Loucy (cell line): ENCODE results near the gene CD58.
"Not testable (repeated sequence)": the region's sequence is repeated elsewhere in the genome, so short reads cannot be mapped to it uniquely, and the experiment has no call there.

ENCODE experiments used
- H2AFZ ChIP-seq: fragments of 200-600 bp; sonication (generic); 2 replicates; pipeline ENCODE4 v1.6.0; 2016; ENCODE audit warnings: antibody characterized with exemption, mild to moderate bottlenecking, low read length, moderate library complexity
- H3F3A ChIP-seq: fragments of 200-600 bp; 2 replicates; pipeline ENCODE4 v1.6.0; 2016; ENCODE audit warnings: antibody characterized with exemption, low read depth, mild to moderate bottlenecking
- H3K27me3 ChIP-seq: fragments of 200-600 bp; sonication (generic); 2 replicates; pipeline ENCODE4 v1.6.1; 2014; ENCODE audit warnings: low read length, mild to moderate bottlenecking; ENCODE audit not compliant: insufficient read depth, poor library complexity, severe bottlenecking
- H3K36me3 ChIP-seq: fragments of 200-600 bp; sonication (generic); 2 replicates; pipeline ENCODE4 v1.6.1; 2016; ENCODE audit warnings: low read length; ENCODE audit not compliant: insufficient read depth
- H3K4me1 ChIP-seq: fragments of 200-600 bp; sonication (generic); 2 replicates; pipeline ENCODE4 v1.5.1; 2014; ENCODE audit warnings: low read length, mild to moderate bottlenecking; ENCODE audit not compliant: insufficient read depth, poor library complexity, severe bottlenecking
- H3K4me2 ChIP-seq: fragments of 200-600 bp; sonication (generic); 2 replicates; pipeline ENCODE4 v1.6.0; 2014; ENCODE audit warnings: antibody characterized with exemption, low read length, low read depth, mild to moderate bottlenecking; ENCODE audit not compliant: poor library complexity, severe bottlenecking
- H3K4me3 ChIP-seq: fragments of 200-600 bp; sonication (generic); 2 replicates; pipeline ENCODE4 v1.5.1; 2014; ENCODE audit warnings: low read length, mild to moderate bottlenecking, mixed read lengths; ENCODE audit not compliant: poor library complexity, severe bottlenecking
- H3K79me2 ChIP-seq: fragments of 200-600 bp; sonication (generic); 2 replicates; pipeline ENCODE4 v1.6.1; 2014; ENCODE audit warnings: low read length; ENCODE audit not compliant: insufficient read depth
- H3K9ac ChIP-seq: fragments of 200-600 bp; sonication (generic); 2 replicates; pipeline ENCODE4 v1.6.0; 2014; ENCODE audit warnings: mild to moderate bottlenecking, low read depth, low read length, moderate library complexity; ENCODE audit not compliant: poor library complexity, severe bottlenecking
- H3K9me2 ChIP-seq: fragments of 200-600 bp; sonication (generic); replicated peaks from 2 replicates; pipeline ENCODE4 v1.6.1; 2016; ENCODE audit warnings: low read depth, low read length, mixed read lengths
- H3K9me3 ChIP-seq: fragments of 200-600 bp; sonication (generic); 2 replicates; pipeline ENCODE4 v1.6.1; 2014; ENCODE audit warnings: mild to moderate bottlenecking, antibody characterized with exemption, low read length, low read depth; ENCODE audit not compliant: insufficient read depth
- H4K20me1 ChIP-seq: fragments of 200-600 bp; sonication (generic); 2 replicates; pipeline ENCODE4 v1.6.0; 2014; ENCODE audit warnings: antibody characterized with exemption, low read length, mild to moderate bottlenecking; ENCODE audit not compliant: insufficient read depth, poor library complexity, severe bottlenecking
- EZH2phosphoT487 ChIP-seq: fragments of 200-600 bp; IDR thresholded peaks from 2 replicates; pipeline ENCODE4 v1.6.1; 2018; ENCODE audit warnings: antibody characterized with exemption, mild to moderate bottlenecking, moderate library complexity, borderline replicate concordance
- TF ChIP-seq, protein P1 (sequence below): fragments of 200-600 bp; sonication (generic); conservative IDR thresholded peaks from 2 replicates; pipeline ENCODE4 v1.5.1; 2014; ENCODE audit warnings: mild to moderate bottlenecking, antibody characterized with exemption, low read length

CD58 gene

DNA sequence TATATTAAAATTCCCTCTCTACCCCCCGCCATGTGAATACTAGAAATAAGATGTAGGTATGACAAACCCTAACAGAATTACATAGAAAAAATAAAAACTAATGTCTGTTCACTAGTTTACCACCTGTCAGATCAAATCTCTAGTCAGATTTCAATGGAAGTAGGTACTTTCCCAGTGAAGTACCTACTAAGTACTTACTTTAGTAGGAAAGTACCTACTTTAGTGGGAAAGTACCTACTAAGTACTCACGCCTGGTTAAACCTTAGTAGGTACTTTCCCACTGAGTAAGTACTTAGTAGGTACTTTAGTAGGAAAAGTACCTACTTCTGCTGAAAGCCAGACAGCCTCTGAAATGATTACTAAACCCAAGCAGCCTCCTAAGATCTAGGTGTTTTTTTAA lies 38.0 kb upstream of the CD58 start:
- H3K9me3 ChIP-seq, H3K4me1 ChIP-seq, H3F3A ChIP-seq, H3K36me3 ChIP-seq, H3K79me2 ChIP-seq, H3K9me2 ChIP-seq, H2AFZ ChIP-seq, H4K20me1 ChIP-seq, H3K4me2 ChIP-seq, H3K27me3 ChIP-seq, H3K4me3 ChIP-seq, H3K9ac ChIP-seq: not testable (repeated sequence)

DNA sequence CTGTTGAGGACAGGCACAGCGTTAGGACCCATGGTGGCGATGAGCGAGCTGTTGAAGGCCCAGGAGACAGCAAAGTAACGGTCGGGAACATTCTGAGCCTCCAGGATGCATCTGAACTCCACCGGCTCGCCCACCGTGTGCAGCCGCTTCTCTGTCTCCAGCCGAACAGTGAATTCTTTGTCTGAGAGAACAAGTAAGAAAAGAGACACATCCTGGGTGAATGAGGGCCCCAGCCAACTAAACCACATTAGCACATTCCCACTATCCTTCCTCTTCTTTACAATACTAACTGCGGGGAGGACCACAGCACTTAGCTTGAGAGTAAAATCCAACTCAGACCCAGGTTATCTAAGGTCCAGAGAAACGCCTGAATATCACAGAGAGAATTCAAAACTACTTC lies 37.3 kb upstream of the CD58 start:
- H3K9me3 ChIP-seq, H2AFZ ChIP-seq, H3K9me2 ChIP-seq, H3F3A ChIP-seq, H3K4me2 ChIP-seq, H3K36me3 ChIP-seq, H4K20me1 ChIP-seq, H3K4me3 ChIP-seq, H3K79me2 ChIP-seq, H3K4me1 ChIP-seq, H3K27me3 ChIP-seq, H3K9ac ChIP-seq: not testable (repeated sequence)

DNA sequence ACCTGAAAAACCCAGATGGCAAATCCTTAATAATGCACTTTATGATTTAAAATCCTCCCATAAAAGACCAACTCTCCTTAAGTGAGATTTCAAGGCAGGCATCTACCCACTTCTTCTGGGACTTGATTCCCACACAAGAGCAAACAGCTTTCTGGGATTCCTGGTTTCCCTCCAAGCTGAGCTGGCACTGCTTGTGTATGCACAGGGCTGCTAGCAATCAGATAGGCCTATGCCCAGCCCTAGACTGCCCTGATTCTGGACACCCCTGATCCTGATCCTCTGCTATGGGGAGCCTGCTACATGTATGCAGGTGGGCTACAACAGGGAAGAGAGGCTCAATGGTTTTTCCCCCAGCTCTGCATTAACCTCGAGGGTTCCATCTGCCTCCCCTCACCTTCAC lies 36.6 kb upstream of the CD58 start:
- not testable (repeated sequence) for H3K9ac ChIP-seq, H3K79me2 ChIP-seq, H3K9me2 ChIP-seq, H3K27me3 ChIP-seq, H3K4me3 ChIP-seq, H3K36me3 ChIP-seq, H3K4me2 ChIP-seq, H3K9me3 ChIP-seq, H2AFZ ChIP-seq, H3K4me1 ChIP-seq, H4K20me1 ChIP-seq, H3F3A ChIP-seq

DNA sequence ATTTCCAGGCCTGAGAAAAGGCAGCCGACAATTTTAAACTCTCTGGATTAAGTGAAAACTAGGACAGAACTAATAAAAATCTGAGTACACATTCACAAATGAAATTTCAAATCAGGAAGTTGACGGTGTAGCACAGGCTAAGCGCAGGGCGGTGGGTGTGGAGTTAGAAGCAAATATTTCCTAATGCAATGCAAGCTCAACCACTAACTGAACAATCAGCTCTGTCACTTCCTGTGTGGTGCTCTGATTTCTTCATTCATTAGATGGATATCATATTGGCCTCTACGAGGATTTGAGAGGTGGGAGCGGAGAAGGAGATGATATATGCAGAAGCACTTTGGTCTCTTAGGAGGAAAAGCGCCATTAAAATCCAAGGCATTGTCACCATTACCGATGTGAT lies 35.2 kb upstream of the CD58 start:
- H3K4me2 ChIP-seq, H3K9me2 ChIP-seq, H3K27me3 ChIP-seq, H3K36me3 ChIP-seq, H2AFZ ChIP-seq, H3K4me3 ChIP-seq, H3K79me2 ChIP-seq, H4K20me1 ChIP-seq, H3K9me3 ChIP-seq, H3K4me1 ChIP-seq, H3K9ac ChIP-seq, H3F3A ChIP-seq: not testable (repeated sequence)

DNA sequence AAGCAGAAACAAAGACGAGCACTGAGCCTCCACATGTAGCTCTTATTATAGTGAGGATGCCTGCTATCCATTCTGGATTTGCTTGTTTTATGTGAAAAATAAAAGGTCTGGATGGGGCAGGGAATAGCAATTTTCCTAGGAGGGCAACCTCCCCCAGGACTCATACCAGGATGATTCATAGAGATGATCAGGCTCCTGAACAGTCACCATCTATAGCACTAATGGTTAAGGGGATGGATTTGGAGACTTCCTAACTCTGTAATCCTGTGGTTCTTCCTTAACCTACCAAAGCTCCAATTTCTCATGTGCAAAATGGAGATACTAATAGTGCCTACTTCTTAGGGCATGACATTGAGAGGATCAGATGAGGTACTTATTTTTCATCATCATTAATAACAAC lies 34.5 kb upstream of the CD58 start:
- H3K27me3 ChIP-seq, result no peaks in the 10 kb centered on the region
- H3K36me3 ChIP-seq, result no peaks in the 10 kb centered on the region
- H3K4me3 ChIP-seq, result no peak overlapping the region
- no peak overlapping the region for H3K9ac ChIP-seq
- H3K4me1 ChIP-seq, result peaks cover 9% of the 10 kb centered on the region
- no peak overlapping the region for H2AFZ ChIP-seq
- TF ChIP-seq EZH2phosphoT487, result no peak
- TF ChIP-seq, protein P1, sequence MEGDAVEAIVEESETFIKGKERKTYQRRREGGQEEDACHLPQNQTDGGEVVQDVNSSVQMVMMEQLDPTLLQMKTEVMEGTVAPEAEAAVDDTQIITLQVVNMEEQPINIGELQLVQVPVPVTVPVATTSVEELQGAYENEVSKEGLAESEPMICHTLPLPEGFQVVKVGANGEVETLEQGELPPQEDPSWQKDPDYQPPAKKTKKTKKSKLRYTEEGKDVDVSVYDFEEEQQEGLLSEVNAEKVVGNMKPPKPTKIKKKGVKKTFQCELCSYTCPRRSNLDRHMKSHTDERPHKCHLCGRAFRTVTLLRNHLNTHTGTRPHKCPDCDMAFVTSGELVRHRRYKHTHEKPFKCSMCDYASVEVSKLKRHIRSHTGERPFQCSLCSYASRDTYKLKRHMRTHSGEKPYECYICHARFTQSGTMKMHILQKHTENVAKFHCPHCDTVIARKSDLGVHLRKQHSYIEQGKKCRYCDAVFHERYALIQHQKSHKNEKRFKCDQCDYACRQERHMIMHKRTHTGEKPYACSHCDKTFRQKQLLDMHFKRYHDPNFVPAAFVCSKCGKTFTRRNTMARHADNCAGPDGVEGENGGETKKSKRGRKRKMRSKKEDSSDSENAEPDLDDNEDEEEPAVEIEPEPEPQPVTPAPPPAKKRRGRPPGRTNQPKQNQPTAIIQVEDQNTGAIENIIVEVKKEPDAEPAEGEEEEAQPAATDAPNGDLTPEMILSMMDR, result no peak
- no peaks in the 10 kb centered on the region for H3F3A ChIP-seq
- no peaks in the 10 kb centered on the region for H3K9me2 ChIP-seq
- H3K4me2 ChIP-seq, result no peak overlapping the region
- H3K9me3 ChIP-seq, result no peaks in the 10 kb centered on the region
- no peaks in the 10 kb centered on the region for H3K79me2 ChIP-seq
- H4K20me1 ChIP-seq, result no peaks in the 10 kb centered on the region

DNA sequence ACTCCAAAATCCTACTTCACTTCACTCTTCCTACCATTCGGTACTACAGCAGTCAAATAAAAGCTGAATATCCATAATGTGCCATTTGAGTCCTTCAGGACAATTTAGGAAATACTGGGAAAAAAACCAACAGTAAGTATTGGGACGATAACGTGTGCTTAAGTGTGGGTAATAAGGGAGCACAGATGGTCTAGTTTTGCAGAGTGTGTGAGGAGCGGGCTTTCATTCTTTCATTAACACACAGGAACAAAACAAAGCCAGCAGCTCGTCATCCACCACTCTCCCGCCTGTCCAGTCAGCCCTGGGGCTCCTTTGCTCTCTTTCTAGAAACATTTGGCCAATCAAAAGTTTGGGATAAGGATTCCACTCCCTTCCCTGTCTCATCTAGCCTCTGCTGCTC lies 33.6 kb upstream of the CD58 start:
- H3K4me2 ChIP-seq, H3K79me2 ChIP-seq, H3F3A ChIP-seq, H2AFZ ChIP-seq, H3K9me2 ChIP-seq, H3K36me3 ChIP-seq, H3K4me1 ChIP-seq, H4K20me1 ChIP-seq, H3K4me3 ChIP-seq, H3K9me3 ChIP-seq, H3K9ac ChIP-seq, H3K27me3 ChIP-seq: not testable (repeated sequence)

DNA sequence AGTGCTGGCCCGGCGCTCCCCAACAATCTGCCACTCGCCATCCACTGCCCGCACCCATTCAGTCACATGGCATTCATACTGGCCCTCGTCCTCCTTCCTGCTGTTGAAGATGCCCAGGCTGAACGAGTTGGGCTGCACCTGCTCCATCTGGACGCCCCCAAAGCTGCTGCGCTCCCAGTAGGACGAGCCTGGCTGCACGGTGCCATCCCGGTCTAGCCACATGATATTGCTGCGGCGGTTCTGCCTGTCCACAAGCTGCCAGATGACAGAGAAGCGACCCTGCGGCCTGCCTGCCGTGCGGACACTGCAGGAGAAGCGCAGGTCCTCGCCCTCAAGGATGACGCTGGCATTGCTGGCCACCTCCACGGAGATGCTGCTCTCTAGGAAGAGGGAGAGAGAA lies 32.8 kb upstream of the CD58 start:
- not testable (repeated sequence) for H3F3A ChIP-seq, H3K4me1 ChIP-seq, H3K27me3 ChIP-seq, H3K9me3 ChIP-seq, H4K20me1 ChIP-seq, H3K4me2 ChIP-seq, H2AFZ ChIP-seq, H3K9me2 ChIP-seq, H3K36me3 ChIP-seq, H3K79me2 ChIP-seq, H3K9ac ChIP-seq, H3K4me3 ChIP-seq
